Endothelial cell of umbilical vein (primary cell): ENCODE measurements around the gene TSPAN14.

ENCODE experiments used
- CTCF ChIP-seq, 2 donors: IDR thresholded peaks; 1 replicate in 1 of 2; 2 replicates in 1 of 2; pipeline ENCODE4 v1.5.1; 2011; ENCODE audit warnings: low read length in 2 of 2, mild to moderate bottlenecking in 2 of 2, moderate library complexity in 2 of 2, control low read depth in 1 of 2, inconsistent platforms in 1 of 2, low read depth in 1 of 2; ENCODE audit not compliant: insufficient read depth in 1 of 2; ENCODE audit errors: extremely low read depth in 1 of 2
- JUN ChIP-seq: IDR thresholded peaks from 2 replicates; pipeline ENCODE4 v1.6.1; 2011; ENCODE audit warnings: borderline replicate concordance, low read depth; ENCODE audit not compliant: insufficient read length, insufficient read depth
- POLR2AphosphoS5 ChIP-seq: IDR thresholded peaks from 2 replicates; pipeline ENCODE4 v1.6.1; 2012; ENCODE audit warnings: low read depth, mild to moderate bottlenecking, control low read depth, low read length, moderate library complexity; ENCODE audit not compliant: insufficient read depth

GRCh38 chr10:80472234-80473095, 18.4 kb downstream of the TSPAN14 start:
- TF ChIP-seq CTCF (IDR thresholded peaks at IDR 0.05; ENCODE audit: extremely low read depth in 1 of 2, insufficient read depth in 1 of 2, low read depth in 1 of 2, low read length in 2 of 2) (peak in 1 of 2 donors; percentile 10), POLR2AphosphoS5 (peak; percentile 62), JUN (peak; percentile 67)
